ENCODE measurements around the gene TRIP6. TPM values are rescaled to one million over a fixed set of nuclear protein-coding genes. Genes with fewer than 3 reads are reported as not detected.
"Not testable (repeated sequence)": the region's sequence is repeated elsewhere in the genome, so short reads cannot be mapped to it uniquely, and the experiment has no call there.

The TRIP6 gene
- total RNA-seq, 2 experiments from 2014 or later = 22.2 to 31.1 TPM

DNA sequence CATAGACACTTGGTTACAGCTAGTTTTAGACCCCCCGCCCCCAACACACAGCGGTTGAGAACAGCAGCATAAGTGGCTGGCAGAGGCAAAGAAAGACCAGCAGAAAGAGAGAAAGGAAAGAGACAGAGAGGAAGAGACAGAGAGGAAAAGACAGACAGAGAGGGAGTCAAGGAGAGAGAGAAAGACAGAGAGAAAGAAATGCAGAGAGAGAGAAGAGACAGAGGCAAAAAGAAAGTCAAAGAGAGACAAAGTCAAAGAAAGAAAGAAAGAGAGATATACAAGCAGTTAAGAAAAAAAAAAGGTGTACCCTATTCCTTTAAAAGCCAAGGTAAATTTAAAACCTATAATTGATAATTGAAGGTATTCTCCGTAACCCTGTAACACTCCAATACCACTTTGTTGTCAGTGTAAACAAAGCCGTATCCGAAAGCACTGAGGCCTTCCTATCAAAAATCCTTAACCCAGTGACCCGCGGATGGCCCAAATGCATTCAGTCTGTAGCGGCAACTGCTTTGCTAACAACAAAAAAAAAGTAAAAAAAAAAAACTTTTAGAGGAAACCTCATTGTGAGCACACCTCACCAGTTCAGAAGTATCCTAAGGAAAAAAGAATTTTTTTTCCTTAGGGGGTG is 26.6 kb upstream of the TRIP6 start:
- ChIA-PET CTCF (interaction anchor here (1.0 kb wide), 1 partner anchor 135 kb away, joined by 5 read pairs; the partner anchor contains the start of gene POP7), POLR2A (no interaction called here)
- intact Hi-C loops (cut with DNase I, micrococcal nuclease) = no loop called here
- Mint-ChIP-seq H3K9me3 (ENCODE audit: low read depth) (no peaks in the 10 kb centered on the region), H3K27ac (no peak overlapping the region), H3K4me1 (peaks cover 11% of the 10 kb centered on the region), H3K27me3 (no peaks in the 10 kb centered on the region), H3K36me3 (ENCODE audit: low read depth) (no peaks in the 10 kb centered on the region), H3K4me3 (no peak overlapping the region)
- no peak for DNase-seq
- no peak for ATAC-seq

DNA sequence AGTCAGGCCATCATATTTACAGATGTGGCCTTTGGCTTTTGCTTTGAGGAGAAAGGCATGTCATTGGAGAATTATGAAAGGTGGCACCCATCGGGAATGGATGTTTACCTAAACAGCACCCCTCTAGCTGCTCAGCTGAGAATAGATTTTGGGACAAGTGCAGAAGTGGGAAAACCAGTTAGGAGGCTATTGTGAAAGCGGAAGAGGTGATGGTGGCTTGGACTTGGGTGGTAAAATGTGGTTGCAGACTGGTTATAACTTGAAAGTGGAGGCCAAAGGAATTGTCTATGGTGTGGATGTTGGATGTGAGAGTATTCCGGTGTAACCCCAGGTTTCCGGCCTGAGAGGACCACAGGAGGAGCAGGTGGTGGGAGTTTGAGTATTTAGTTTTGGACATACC is 19.8 kb upstream of the TRIP6 start:
- no peak overlapping the region for H3K27ac Mint-ChIP-seq
- no peaks in the 10 kb centered on the region for H3K27me3 Mint-ChIP-seq
- no peak for ATAC-seq
- CTCF ChIA-PET = interaction anchor here (6.9 kb wide), 1 partner anchor 46 kb away, joined by 106 read pairs; no protein-coding TSS in a partner anchor
- no peak for DNase-seq
- intact Hi-C loops (cut with DNase I, micrococcal nuclease) = no loop called here
- H3K36me3 Mint-ChIP-seq (ENCODE audit: low read depth) = no peaks in the 10 kb centered on the region
- H3K9me3 Mint-ChIP-seq (ENCODE audit: low read depth) = no peaks in the 10 kb centered on the region
- POLR2A ChIA-PET = no interaction called here
- H3K4me1 Mint-ChIP-seq = peaks cover 6% of the 10 kb centered on the region
- no peak overlapping the region for H3K4me3 Mint-ChIP-seq

DNA sequence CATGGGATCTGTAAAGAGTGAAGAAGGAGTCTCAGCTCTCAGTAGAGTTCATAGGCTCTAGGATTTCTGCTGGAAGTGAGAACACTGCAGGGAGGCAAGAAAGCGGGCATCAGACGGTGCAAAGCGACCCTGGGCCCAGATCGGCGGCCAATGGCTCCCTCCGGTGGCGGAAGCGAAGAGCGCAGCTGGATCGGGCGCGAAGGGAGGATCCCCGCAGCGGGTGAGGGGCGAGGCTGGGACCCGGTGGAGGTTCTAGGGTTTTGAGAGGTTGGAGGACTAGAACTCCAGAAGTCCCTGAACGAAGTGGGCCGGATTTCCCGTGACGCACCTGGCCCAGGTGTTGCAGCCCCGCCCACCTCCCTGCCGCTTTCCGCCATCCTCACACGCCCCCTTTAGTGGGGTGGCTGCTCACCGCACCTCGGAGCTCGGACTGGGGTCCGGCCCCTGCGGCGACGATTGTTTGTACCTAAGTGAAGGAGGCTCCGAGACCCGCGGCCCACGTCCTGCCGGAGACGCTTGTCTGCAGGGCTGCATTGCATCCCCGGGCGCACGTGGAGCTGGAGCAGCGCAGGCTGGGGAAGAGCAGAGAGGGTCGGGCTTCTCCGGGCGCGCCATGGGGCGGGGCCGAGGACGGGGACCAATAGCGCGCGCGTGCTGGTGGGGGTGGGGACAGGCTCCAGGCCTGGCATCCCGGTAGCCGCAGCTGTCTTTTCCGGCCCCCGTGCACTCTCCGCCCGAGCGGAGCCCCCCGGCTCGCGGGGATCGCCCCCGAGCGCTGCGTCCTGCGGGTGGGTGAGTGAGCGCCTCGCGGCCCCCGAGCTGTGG is 14.9 kb upstream of the TRIP6 start, which contains the start of gene SLC12A9:
SLC12A9 (plus strand) TSS at position 666 of the 825 bp plus-strand sequence. CDS start 1,485 bp downstream, outside the sequence.
- H3K27ac Mint-ChIP-seq = peak within 1 kb of the TSS; percentile 91
- H3K27me3 Mint-ChIP-seq = no peaks in the 10 kb centered on the region
- ATAC-seq (peak; percentile 98), DNase-seq (peak; percentile 93)
- peak within 1 kb of the TSS; percentile 87 for H3K4me3 Mint-ChIP-seq
- peaks cover 11% of the 10 kb centered on the region for H3K4me1 Mint-ChIP-seq
- H3K36me3 Mint-ChIP-seq (ENCODE audit: low read depth) = no peaks in the 10 kb centered on the region
- intact Hi-C loops (cut with DNase I, micrococcal nuclease) = loop anchor here (1.0 to 5.0 kb wide), 14 partner anchors 15 to 369 kb away; partner anchors contain the start of genes UFSP1 (in 2 of the 2), FBXO24 (in 1 of the 2), GIGYF1 (in 1 of the 2) and GNB2 (in 1 of the 2)
- H3K9me3 Mint-ChIP-seq (ENCODE audit: low read depth) = no peaks in the 10 kb centered on the region
- POLR2A ChIA-PET = interaction anchor here (0.6 to 1.4 kb wide), 7 partner anchors 15 to 157 kb away, joined by 3 to 9 read pairs (median 5); partner anchors contain the start of genes POP7, SRRT, TRIP6 and UFSP1
- CTCF ChIA-PET = interaction anchor here (0.7 to 6.9 kb wide), 29 partner anchors 10 to 1198 kb away, joined by 3 to 106 read pairs (median 4); partner anchors contain the start of genes FBXO24, GIGYF1, LRCH4 and POP7

DNA sequence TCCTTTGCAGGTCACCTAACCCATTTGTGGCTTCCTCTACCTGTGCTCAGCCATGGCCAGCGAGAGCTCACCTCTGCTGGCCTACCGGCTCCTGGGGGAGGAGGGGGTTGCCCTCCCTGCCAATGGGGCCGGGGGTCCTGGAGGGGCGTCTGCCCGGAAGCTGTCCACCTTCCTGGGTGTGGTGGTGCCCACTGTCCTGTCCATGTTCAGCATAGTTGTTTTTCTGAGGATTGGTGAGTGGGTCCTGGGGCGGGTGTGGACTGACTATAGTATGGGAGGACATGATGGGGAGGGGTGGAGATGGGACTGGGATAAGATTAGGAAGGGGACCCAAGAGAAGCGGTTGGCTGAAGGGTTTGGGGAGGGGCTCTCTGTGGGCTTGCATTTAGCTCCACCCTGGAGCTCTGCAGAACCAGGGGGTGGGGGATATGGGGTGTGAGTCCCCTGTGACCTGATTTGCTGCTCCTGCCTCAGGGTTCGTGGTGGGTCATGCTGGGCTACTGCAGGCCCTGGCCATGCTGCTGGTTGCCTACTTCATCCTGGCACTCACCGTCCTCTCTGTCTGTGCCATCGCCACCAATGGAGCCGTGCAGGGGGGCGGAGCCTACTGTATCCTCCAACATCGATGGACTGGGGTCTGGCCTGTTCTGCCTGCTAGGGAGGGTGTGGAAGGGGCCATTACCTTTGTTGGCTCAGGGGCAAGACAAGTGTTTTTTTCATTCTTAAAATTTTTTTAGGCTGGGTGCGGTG is 12.9 kb upstream of the TRIP6 start:
- peaks cover 5% of the 10 kb centered on the region for H3K36me3 Mint-ChIP-seq (ENCODE audit: low read depth)
- ChIA-PET POLR2A (no interaction called here), CTCF (interaction anchor here (0.6 to 6.9 kb wide), 4 partner anchors 11 to 366 kb away, joined by 3 to 106 read pairs (median 3); no protein-coding TSS in a partner anchor)
- H3K9me3 Mint-ChIP-seq (ENCODE audit: low read depth) = no peaks in the 10 kb centered on the region
- peak overlapping the region; percentile 87 for H3K4me3 Mint-ChIP-seq
- H3K27ac Mint-ChIP-seq = no peak overlapping the region
- ATAC-seq = no peak
- H3K4me1 Mint-ChIP-seq = peaks cover 11% of the 10 kb centered on the region
- no peaks in the 10 kb centered on the region for H3K27me3 Mint-ChIP-seq
- DNase-seq = no peak
- intact Hi-C loops (cut with DNase I, micrococcal nuclease) = loop anchor here in 1 of 2 experiments (5.0 kb wide), 1 partner anchor 292 kb away; no protein-coding TSS in a partner anchor

DNA sequence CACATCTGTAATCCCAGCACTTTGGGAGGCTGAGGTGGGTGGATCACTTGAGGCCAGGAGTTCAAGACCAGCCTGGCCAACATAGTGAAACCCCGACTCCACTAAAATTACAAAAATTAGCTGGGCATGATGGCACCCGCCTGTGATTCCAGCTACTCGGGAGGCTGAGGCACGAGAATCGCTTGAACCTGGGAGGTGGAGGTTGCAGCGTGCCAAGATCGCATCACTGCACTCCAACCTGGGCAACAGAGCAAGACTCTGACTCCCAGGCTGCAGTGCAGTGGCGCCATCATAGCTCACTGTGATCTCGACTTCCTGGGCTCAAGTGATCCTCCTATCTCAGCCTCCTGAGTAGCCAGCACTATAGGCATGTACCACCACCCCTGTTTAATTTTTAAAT is 12.3 kb upstream of the TRIP6 start:
- CTCF ChIA-PET; H3K27ac Mint-ChIP-seq; DNase-seq; H3K27me3 Mint-ChIP-seq; H3K36me3 Mint-ChIP-seq (ENCODE audit: low read depth); H3K4me3 Mint-ChIP-seq; H3K9me3 Mint-ChIP-seq (ENCODE audit: low read depth); POLR2A ChIA-PET; ATAC-seq: not testable (repeated sequence)
- H3K4me1 Mint-ChIP-seq = peaks cover 11% of the 10 kb centered on the region
- intact Hi-C loops (cut with DNase I, micrococcal nuclease) = loop anchor here in 1 of 2 experiments (5.0 kb wide), 1 partner anchor 293 kb away; no protein-coding TSS in a partner anchor

DNA sequence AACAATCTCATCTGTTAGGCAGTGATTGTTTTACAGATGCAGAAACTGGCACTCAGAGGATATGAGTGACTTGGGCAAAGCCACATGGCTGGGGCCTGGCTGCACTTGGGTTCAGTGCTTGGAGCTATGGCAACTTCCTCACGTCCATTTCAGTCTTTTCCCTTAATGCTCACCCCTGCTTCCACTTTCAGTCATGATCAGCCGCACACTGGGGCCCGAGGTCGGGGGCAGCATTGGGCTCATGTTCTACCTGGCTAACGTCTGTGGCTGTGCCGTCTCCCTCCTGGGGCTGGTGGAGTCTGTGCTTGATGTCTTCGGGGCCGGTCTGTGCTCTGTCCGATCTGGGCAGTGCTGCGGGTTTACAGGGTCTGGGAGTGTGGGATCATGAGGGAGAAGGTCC is 11.7 kb upstream of the TRIP6 start:
- H3K9me3 Mint-ChIP-seq (ENCODE audit: low read depth) = no peaks in the 10 kb centered on the region
- intact Hi-C loops (cut with DNase I, micrococcal nuclease) = no loop called here
- H3K4me3 Mint-ChIP-seq = no peak overlapping the region
- peaks cover 13% of the 10 kb centered on the region for H3K36me3 Mint-ChIP-seq (ENCODE audit: low read depth)
- POLR2A ChIA-PET = no interaction called here
- no peak for ATAC-seq
- CTCF ChIA-PET = interaction anchor here (0.6 to 0.9 kb wide), 2 partner anchors 56 to 188 kb away, joined by 3 to 4 read pairs; no protein-coding TSS in a partner anchor
- H3K27ac Mint-ChIP-seq = no peak overlapping the region
- H3K4me1 Mint-ChIP-seq = peaks cover 11% of the 10 kb centered on the region
- no peak for DNase-seq
- H3K27me3 Mint-ChIP-seq = no peaks in the 10 kb centered on the region

DNA sequence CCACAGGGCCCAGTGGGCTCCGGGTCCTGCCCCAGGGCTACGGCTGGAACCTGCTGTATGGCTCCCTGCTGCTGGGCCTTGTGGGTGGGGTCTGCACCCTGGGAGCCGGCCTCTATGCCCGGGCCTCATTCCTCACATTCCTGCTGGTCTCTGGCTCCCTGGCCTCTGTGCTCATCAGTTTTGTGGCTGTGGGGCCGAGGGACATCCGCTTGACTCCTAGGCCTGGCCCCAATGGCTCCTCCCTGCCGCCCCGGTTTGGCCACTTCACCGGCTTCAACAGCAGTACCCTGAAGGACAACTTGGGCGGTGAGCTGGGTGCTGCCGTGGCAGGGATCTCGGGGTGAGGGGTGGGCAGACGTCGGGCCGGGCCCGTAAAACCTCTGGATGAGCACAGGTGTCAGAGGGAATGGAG is 10.3 kb upstream of the TRIP6 start:
- ATAC-seq (no peak), DNase-seq (no peak)
- H3K27me3 Mint-ChIP-seq = no peaks in the 10 kb centered on the region
- H3K4me1 Mint-ChIP-seq = peaks cover 6% of the 10 kb centered on the region
- no peaks in the 10 kb centered on the region for H3K9me3 Mint-ChIP-seq (ENCODE audit: low read depth)
- H3K36me3 Mint-ChIP-seq (ENCODE audit: low read depth) = peaks cover 18% of the 10 kb centered on the region
- H3K27ac Mint-ChIP-seq = no peak overlapping the region
- ChIA-PET CTCF (interaction anchor here (0.6 to 1.1 kb wide), 3 partner anchors 20 to 142 kb away, joined by 4 to 5 read pairs (median 4); no protein-coding TSS in a partner anchor), POLR2A (no interaction called here)
- intact Hi-C loops (cut with DNase I, micrococcal nuclease) = no loop called here
- H3K4me3 Mint-ChIP-seq = no peak overlapping the region

DNA sequence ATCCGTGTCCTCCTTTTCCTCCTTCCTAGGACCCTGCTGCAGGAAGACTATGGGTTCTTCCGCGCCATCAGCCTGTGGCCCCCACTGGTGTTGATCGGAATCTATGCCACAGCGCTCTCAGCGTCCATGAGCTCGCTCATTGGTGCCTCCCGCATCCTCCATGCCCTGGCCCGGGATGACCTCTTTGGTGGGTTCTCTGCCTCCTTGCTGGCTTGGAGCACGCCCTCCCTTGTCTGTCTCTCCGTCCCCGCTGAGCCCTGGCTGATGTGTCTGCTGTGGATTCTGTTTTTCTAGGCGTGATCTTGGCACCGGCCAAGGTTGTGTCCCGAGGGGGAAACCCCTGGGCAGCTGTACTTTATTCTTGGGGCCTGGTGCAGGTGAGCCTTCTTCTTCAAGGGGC is 7.3 kb upstream of the TRIP6 start:
- ChIA-PET POLR2A (no interaction called here), CTCF (no interaction called here)
- Mint-ChIP-seq H3K27me3 (no peaks in the 10 kb centered on the region), H3K27ac (no peak overlapping the region), H3K4me3 (no peak overlapping the region), H3K36me3 (ENCODE audit: low read depth) (peaks cover 26% of the 10 kb centered on the region), H3K9me3 (ENCODE audit: low read depth) (no peaks in the 10 kb centered on the region), H3K4me1 (no peaks in the 10 kb centered on the region)
- ATAC-seq (no peak), DNase-seq (no peak)
- intact Hi-C loops (cut with DNase I, micrococcal nuclease) = no loop called here

DNA sequence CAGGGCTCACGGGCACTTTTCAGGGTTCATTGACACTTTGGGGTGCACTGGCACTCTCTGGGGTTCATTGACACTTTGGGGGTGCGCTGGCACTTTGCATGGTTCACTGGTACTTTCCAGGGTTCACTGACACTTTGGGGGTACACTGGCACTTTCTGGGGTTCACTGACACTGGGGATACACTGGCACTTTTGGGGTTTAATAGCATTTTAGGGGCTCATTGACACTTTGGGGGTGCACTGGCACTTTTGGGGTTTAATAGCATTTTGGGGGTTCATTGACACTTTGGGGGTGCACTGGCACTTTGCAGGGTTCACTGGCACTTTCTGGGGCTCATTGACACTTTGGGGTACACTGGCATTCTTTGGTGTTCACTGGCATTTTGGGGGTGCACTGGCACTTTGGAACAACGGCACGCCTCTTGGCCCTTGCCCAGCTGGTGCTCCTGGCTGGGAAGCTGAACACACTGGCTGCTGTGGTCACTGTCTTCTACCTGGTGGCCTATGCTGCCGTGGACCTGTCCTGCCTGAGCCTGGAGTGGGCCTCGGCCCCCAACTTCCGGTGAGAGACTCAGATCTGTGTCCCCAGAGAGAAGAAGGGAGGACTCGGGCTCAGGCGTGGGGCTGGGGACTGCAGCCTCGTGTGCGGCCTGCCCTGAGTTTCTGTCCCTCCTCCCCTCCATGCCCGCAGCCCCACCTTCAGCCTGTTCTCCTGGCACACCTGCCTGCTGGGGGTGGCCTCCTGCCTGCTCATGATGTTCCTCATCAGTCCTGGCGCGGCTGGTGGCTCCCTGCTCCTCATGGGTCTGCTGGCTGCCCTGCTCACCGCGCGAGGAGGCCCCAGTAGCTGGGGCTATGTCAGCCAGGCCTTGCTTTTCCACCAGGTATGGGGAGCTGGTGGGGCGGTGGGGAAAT is 6.2 kb upstream of the TRIP6 start:
- no peak for ATAC-seq
- POLR2A ChIA-PET = no interaction called here
- Mint-ChIP-seq H3K4me3 (no peak overlapping the region), H3K4me1 (peaks cover 5% of the 10 kb centered on the region), H3K9me3 (ENCODE audit: low read depth) (no peaks in the 10 kb centered on the region), H3K27ac (no peak overlapping the region), H3K36me3 (ENCODE audit: low read depth) (peaks cover 26% of the 10 kb centered on the region), H3K27me3 (no peaks in the 10 kb centered on the region)
- CTCF ChIA-PET = no interaction called here
- DNase-seq = no peak
- intact Hi-C loops (cut with DNase I, micrococcal nuclease) = no loop called here

DNA sequence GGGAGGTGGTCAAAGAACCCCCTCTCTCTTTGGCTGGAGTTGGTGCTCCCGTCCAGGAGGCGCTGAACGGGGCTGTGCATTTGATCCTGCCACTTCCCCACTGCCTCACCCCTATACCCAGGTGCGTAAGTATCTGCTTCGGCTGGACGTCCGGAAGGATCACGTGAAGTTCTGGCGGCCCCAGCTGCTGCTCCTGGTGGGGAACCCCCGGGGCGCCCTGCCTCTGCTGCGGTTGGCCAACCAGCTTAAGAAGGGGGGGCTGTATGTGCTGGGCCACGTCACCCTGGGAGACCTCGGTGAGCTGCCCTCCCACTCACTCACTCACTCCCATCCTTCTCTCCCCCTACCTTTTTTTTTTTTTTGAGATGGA is 5.6 kb upstream of the TRIP6 start:
- peaks cover 26% of the 10 kb centered on the region for H3K36me3 Mint-ChIP-seq (ENCODE audit: low read depth)
- no peaks in the 10 kb centered on the region for H3K9me3 Mint-ChIP-seq (ENCODE audit: low read depth)
- ATAC-seq (no peak), DNase-seq (no peak)
- ChIA-PET CTCF (interaction anchor here (0.6 kb wide), 1 partner anchor 60 kb away, joined by 3 read pairs; no protein-coding TSS in a partner anchor), POLR2A (no interaction called here)
- no peak overlapping the region for H3K27ac Mint-ChIP-seq
- intact Hi-C loops (cut with DNase I, micrococcal nuclease) = no loop called here
- no peaks in the 10 kb centered on the region for H3K27me3 Mint-ChIP-seq
- peaks cover 7% of the 10 kb centered on the region for H3K4me1 Mint-ChIP-seq
- no peak overlapping the region for H3K4me3 Mint-ChIP-seq
